ENCODE data around the gene TOMM6.

TOMM6 gene
- 0 reads per million in 3 donors for total RNA-seq

- peak within 1 kb of the TSS; percentile 84 for H3K4me3 ChIP-seq (ENCODE audit: insufficient read depth, low read depth, low read length, poor library complexity, severe bottlenecking)
- H3K4me1 ChIP-seq (ENCODE audit: control insufficient read depth, insufficient read depth, low read length, poor library complexity, severe bottlenecking), result peaks cover 5% of the 10 kb centered on the region
- no peaks in the 10 kb centered on the region for H3K9me3 ChIP-seq (ENCODE audit: control insufficient read depth, low read length)
- H3K36me3 ChIP-seq (ENCODE audit: control insufficient read depth, insufficient read depth, low read length), result peaks cover 28% of the 10 kb centered on the region
- H3K27ac ChIP-seq (ENCODE audit: insufficient read depth, low read length, poor library complexity, severe bottlenecking), result peak within 1 kb of the TSS; percentile 87
- peak; percentile 88 to 91 (median 90) for DNase-seq
- H3K27me3 ChIP-seq (replicated peaks; ENCODE audit: control insufficient read depth, insufficient read depth, low read length, poor library complexity, severe bottlenecking), result no peaks in the 10 kb centered on the region
These were observed at the start of gene TOMM6 for GRCh38 chr6:41787219-41787917. TSS of gene TOMM6 (plus strand) at chr6:41787694. CDS start at chr6:41787698, 4 bp downstream.

- no peak for DNase-seq
- Histone ChIP-seq H3K27ac (ENCODE audit: insufficient read depth, low read length, poor library complexity, severe bottlenecking) (no peak overlapping the region), H3K36me3 (ENCODE audit: control insufficient read depth, insufficient read depth, low read length) (no peaks in the 10 kb centered on the region), H3K27me3 (replicated peaks; ENCODE audit: control insufficient read depth, insufficient read depth, low read length, poor library complexity, severe bottlenecking) (no peaks in the 10 kb centered on the region), H3K9me3 (ENCODE audit: control insufficient read depth, low read length) (no peaks in the 10 kb centered on the region), H3K4me3 (ENCODE audit: insufficient read depth, low read depth, low read length, poor library complexity, severe bottlenecking) (no peak overlapping the region), H3K4me1 (ENCODE audit: control insufficient read depth, insufficient read depth, low read length, poor library complexity, severe bottlenecking) (peaks cover under 1% of the 10 kb centered on the region)
These were observed 48.5 kb upstream of the TOMM6 start for GRCh38 chr6:41739041-41739440.

GRCh38 chr6:41740366-41741162 lies 46.9 kb upstream of the TOMM6 start:
- H3K27ac ChIP-seq (ENCODE audit: insufficient read depth, low read length, poor library complexity, severe bottlenecking), result no peak overlapping the region
- no peaks in the 10 kb centered on the region for H3K36me3 ChIP-seq (ENCODE audit: control insufficient read depth, insufficient read depth, low read length)
- H3K4me3 ChIP-seq (ENCODE audit: insufficient read depth, low read depth, low read length, poor library complexity, severe bottlenecking), result no peak overlapping the region
- no peaks in the 10 kb centered on the region for H3K27me3 ChIP-seq (replicated peaks; ENCODE audit: control insufficient read depth, insufficient read depth, low read length, poor library complexity, severe bottlenecking)
- DNase-seq, result no peak
- H3K4me1 ChIP-seq (ENCODE audit: control insufficient read depth, insufficient read depth, low read length, poor library complexity, severe bottlenecking), result no peaks in the 10 kb centered on the region
- no peaks in the 10 kb centered on the region for H3K9me3 ChIP-seq (ENCODE audit: control insufficient read depth, low read length)

- Histone ChIP-seq H3K27ac (ENCODE audit: insufficient read depth, low read length, poor library complexity, severe bottlenecking) (no peak overlapping the region), H3K27me3 (replicated peaks; ENCODE audit: control insufficient read depth, insufficient read depth, low read length, poor library complexity, severe bottlenecking) (no peaks in the 10 kb centered on the region), H3K4me3 (ENCODE audit: insufficient read depth, low read depth, low read length, poor library complexity, severe bottlenecking) (no peak overlapping the region), H3K9me3 (ENCODE audit: control insufficient read depth, low read length) (no peaks in the 10 kb centered on the region), H3K36me3 (ENCODE audit: control insufficient read depth, insufficient read depth, low read length) (no peaks in the 10 kb centered on the region), H3K4me1 (ENCODE audit: control insufficient read depth, insufficient read depth, low read length, poor library complexity, severe bottlenecking) (no peaks in the 10 kb centered on the region)
- DNase-seq, result no peak
These were observed 45.6 kb upstream of the TOMM6 start for GRCh38 chr6:41741625-41742490.

GRCh38 chr6:41743406-41744235 lies 43.9 kb upstream of the TOMM6 start:
- DNase-seq, result no peak

GRCh38 chr6:41744236-41744787 lies 43.2 kb upstream of the TOMM6 start:
- no peak overlapping the region for H3K4me3 ChIP-seq (ENCODE audit: insufficient read depth, low read depth, low read length, poor library complexity, severe bottlenecking)
- H3K4me1 ChIP-seq (ENCODE audit: control insufficient read depth, insufficient read depth, low read length, poor library complexity, severe bottlenecking), result no peaks in the 10 kb centered on the region
- H3K36me3 ChIP-seq (ENCODE audit: control insufficient read depth, insufficient read depth, low read length), result no peaks in the 10 kb centered on the region
- no peaks in the 10 kb centered on the region for H3K9me3 ChIP-seq (ENCODE audit: control insufficient read depth, low read length)
- no peaks in the 10 kb centered on the region for H3K27me3 ChIP-seq (replicated peaks; ENCODE audit: control insufficient read depth, insufficient read depth, low read length, poor library complexity, severe bottlenecking)
- no peak for DNase-seq
- H3K27ac ChIP-seq (ENCODE audit: insufficient read depth, low read length, poor library complexity, severe bottlenecking), result no peak overlapping the region

More at GRCh38 chr6:41743406-41744235, 43.9 kb upstream of the TOMM6 start:
- Histone ChIP-seq H3K4me3 (ENCODE audit: insufficient read depth, low read depth, low read length, poor library complexity, severe bottlenecking) (no peak overlapping the region), H3K4me1 (ENCODE audit: control insufficient read depth, insufficient read depth, low read length, poor library complexity, severe bottlenecking) (no peaks in the 10 kb centered on the region), H3K27ac (ENCODE audit: insufficient read depth, low read length, poor library complexity, severe bottlenecking) (no peak overlapping the region), H3K9me3 (ENCODE audit: control insufficient read depth, low read length) (no peaks in the 10 kb centered on the region), H3K36me3 (ENCODE audit: control insufficient read depth, insufficient read depth, low read length) (no peaks in the 10 kb centered on the region), H3K27me3 (replicated peaks; ENCODE audit: control insufficient read depth, insufficient read depth, low read length, poor library complexity, severe bottlenecking) (no peaks in the 10 kb centered on the region)

- Histone ChIP-seq H3K36me3 (ENCODE audit: control insufficient read depth, insufficient read depth, low read length) (no peaks in the 10 kb centered on the region), H3K4me3 (ENCODE audit: insufficient read depth, low read depth, low read length, poor library complexity, severe bottlenecking) (no peak overlapping the region), H3K27me3 (replicated peaks; ENCODE audit: control insufficient read depth, insufficient read depth, low read length, poor library complexity, severe bottlenecking) (no peaks in the 10 kb centered on the region), H3K4me1 (ENCODE audit: control insufficient read depth, insufficient read depth, low read length, poor library complexity, severe bottlenecking) (no peaks in the 10 kb centered on the region), H3K27ac (ENCODE audit: insufficient read depth, low read length, poor library complexity, severe bottlenecking) (no peak overlapping the region), H3K9me3 (ENCODE audit: control insufficient read depth, low read length) (no peaks in the 10 kb centered on the region)
- DNase-seq, result no peak
These were observed 41.4 kb upstream of the TOMM6 start for GRCh38 chr6:41746107-41746506.

GRCh38 chr6:41747256-41748101 lies 40.0 kb upstream of the TOMM6 start, which contains the start of gene PGC:
TSS of gene PGC (minus strand) at chr6:41747397. CDS start at chr6:41747334, 63 bp downstream.
- no peak for DNase-seq
- Histone ChIP-seq H3K4me3 (ENCODE audit: insufficient read depth, low read depth, low read length, poor library complexity, severe bottlenecking) (no peak within 1 kb of the TSS), H3K27me3 (replicated peaks; ENCODE audit: control insufficient read depth, insufficient read depth, low read length, poor library complexity, severe bottlenecking) (no peaks in the 10 kb centered on the region), H3K27ac (ENCODE audit: insufficient read depth, low read length, poor library complexity, severe bottlenecking) (no peak within 1 kb of the TSS), H3K36me3 (ENCODE audit: control insufficient read depth, insufficient read depth, low read length) (no peaks in the 10 kb centered on the region), H3K4me1 (ENCODE audit: control insufficient read depth, insufficient read depth, low read length, poor library complexity, severe bottlenecking) (no peaks in the 10 kb centered on the region), H3K9me3 (ENCODE audit: control insufficient read depth, low read length) (no peaks in the 10 kb centered on the region)
